AG04450 (cell line): ENCODE measurements around the gene LY9. TPM values are rescaled to one million over a fixed set of nuclear protein-coding genes. Genes with fewer than 3 reads are reported as not detected.

ENCODE experiments used
- CTCF ChIA-PET: fragments of 300-600, 350-600 bp; formaldehyde crosslinking; extraction: SDS; loops from one replicate; lab custom pipeline; 2022; ENCODE audit warnings: antibody characterized with exemption, inconsistent platforms; lab: Charles Lee
- POLR2A ChIA-PET: fragments of 350-600 bp; formaldehyde crosslinking; extraction: SDS; loops from one replicate; lab custom pipeline; 2021; ENCODE audit warnings: antibody characterized with exemption, inconsistent platforms; lab: Yijun Ruan, JAX
- DNase-seq: peaks from one replicate; pipeline ENCODE4 v3.0.0-alpha.2; 2011; ENCODE audit warnings: low read depth, low spot score
- H3K27ac ChIP-seq: one replicate; pipeline ENCODE4 v1.5.1; 2012; ENCODE audit warnings: low read depth, low read length, control low read depth
- H3K27me3 ChIP-seq: one replicate; pipeline ENCODE4 v1.6.0; 2012; ENCODE audit warnings: low read length; ENCODE audit not compliant: control insufficient read depth, insufficient read depth
- H3K4me3 ChIP-seq: 2 replicates; pipeline ENCODE4 v1.5.1; 2011; ENCODE audit warnings: mild to moderate bottlenecking, low read depth, low read length, control low read depth
- H3K9me3 ChIP-seq: 2 replicates; pipeline ENCODE4 v1.5.1; 2012; ENCODE audit warnings: low read length; ENCODE audit not compliant: control insufficient read depth, insufficient read depth
- polyA plus RNA-seq: library from polyadenylated mRNA; depleted of rRNA; stranded (reverse); fragments of >200 nt; gene quantifications from 2 replicates; pipeline ENCODE4 v1.2.3, GENCODE V29; 2011
- TF ChIP-seq, protein P1 (sequence below): IDR thresholded peaks from 2 replicates; pipeline ENCODE4 v1.5.1; 2011; ENCODE audit warnings: low read depth, low read length, control low read depth, inconsistent platforms

LY9 gene
- polyA plus RNA-seq, 1 experiment = not detected

DNA sequence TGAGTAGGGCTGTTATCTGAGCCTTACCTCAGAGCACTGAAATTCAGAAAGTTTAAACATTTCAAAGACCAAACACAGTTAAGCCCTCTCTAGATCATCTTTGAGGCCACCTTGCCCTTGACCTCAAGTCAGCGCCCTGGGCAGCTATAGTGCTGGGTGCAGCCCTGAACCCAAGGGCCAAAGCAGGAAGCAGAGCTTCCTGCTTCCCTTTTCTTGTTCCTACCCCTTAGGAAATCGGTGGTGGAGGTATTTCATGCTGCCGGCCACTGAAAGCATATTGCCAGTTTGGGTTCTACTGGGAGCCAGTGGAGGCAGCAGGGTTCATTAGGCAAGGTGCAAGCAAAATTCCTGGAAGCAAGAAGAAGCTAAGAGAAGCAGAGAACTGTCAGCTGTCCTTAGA is 40.6 kb downstream of the LY9 start:
- POLR2A ChIA-PET = no interaction called here

DNA sequence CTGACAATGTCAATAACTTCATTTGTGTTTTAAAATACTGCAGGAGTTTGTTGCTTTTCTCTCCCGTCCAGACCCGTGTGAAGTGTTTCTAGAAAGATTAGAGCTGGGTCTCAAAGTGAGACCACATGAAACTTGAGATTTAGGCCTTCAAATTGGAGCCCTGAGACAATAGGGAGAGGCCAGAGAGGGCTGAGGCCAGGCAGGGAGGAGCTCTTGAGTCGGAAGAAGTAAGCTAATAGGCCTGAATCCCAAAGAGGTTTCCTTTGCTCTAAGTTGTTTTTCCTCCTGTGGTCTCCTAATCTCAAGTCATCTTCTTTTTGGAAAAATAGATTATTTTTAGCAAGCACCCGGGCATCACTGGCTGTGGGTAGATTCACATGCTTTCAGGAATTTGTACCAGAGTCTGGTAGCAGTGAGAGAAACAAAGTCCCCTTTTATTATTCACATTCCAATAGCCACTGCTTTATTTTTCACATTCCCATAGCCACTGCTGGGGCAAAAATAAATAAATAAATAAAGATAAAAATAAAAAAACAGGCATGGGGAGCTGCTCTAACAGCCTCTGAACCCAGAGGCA is 41.1 kb downstream of the LY9 start:
- DNase-seq = no peak
- no peak overlapping the region for H3K4me3 ChIP-seq
- CTCF ChIA-PET = interaction anchor here (1.3 to 5.0 kb wide), 3 partner anchors 67 to 304 kb away, joined by 4 to 59 read pairs (median 6); partner anchors contain the start of gene ITLN2
- TF ChIP-seq, protein P1, sequence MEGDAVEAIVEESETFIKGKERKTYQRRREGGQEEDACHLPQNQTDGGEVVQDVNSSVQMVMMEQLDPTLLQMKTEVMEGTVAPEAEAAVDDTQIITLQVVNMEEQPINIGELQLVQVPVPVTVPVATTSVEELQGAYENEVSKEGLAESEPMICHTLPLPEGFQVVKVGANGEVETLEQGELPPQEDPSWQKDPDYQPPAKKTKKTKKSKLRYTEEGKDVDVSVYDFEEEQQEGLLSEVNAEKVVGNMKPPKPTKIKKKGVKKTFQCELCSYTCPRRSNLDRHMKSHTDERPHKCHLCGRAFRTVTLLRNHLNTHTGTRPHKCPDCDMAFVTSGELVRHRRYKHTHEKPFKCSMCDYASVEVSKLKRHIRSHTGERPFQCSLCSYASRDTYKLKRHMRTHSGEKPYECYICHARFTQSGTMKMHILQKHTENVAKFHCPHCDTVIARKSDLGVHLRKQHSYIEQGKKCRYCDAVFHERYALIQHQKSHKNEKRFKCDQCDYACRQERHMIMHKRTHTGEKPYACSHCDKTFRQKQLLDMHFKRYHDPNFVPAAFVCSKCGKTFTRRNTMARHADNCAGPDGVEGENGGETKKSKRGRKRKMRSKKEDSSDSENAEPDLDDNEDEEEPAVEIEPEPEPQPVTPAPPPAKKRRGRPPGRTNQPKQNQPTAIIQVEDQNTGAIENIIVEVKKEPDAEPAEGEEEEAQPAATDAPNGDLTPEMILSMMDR = no peak
- H3K27ac ChIP-seq = no peak overlapping the region
- no peaks in the 10 kb centered on the region for H3K9me3 ChIP-seq
- no peaks in the 10 kb centered on the region for H3K27me3 ChIP-seq
- POLR2A ChIA-PET = no interaction called here

More for the DNA sequence above, 40.6 kb downstream of the LY9 start:
- TF ChIP-seq, protein P1 = no peak
- Histone ChIP-seq H3K27me3 (no peaks in the 10 kb centered on the region), H3K4me3 (no peak overlapping the region), H3K27ac (no peak overlapping the region), H3K9me3 (no peaks in the 10 kb centered on the region)
- CTCF ChIA-PET = interaction anchor here (1.3 to 5.0 kb wide), 4 partner anchors 68 to 304 kb away, joined by 4 to 59 read pairs (median 6); partner anchors contain the start of gene ITLN2
- DNase-seq = no peak

DNA sequence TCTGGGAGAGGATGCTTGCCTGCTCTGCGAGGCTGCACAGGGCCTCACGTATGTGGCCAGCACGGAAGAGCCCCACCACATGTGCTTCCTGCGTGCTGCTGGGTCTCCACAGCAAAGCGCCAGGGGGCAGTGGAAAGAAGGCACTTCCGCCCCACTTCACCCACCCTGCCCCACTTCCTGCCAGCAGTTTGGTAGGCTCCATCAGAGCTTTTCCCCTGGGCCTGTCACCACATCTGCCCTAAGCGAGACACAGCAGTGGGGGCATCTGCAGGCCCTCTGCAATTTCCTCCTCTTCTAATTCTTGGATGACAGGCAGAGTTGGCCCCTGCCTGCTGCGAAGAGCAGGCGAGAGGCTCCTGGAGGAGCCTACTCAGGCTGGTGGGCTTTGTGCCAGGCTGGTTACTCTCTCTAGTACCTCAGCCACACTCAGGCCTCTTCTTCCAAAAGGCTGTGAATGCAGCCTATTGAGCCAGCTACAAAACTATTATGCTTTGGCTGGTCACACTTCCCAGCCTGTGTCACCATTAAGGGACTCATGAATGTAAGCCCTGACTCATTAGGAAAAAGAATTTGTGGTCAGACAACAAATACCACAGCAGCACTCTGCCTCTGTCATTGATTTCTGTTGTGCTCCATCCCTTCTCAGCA is 41.7 kb downstream of the LY9 start:
- CTCF ChIA-PET = interaction anchor here (1.3 to 5.0 kb wide), 2 partner anchors 115 to 303 kb away, joined by 4 to 59 read pairs; partner anchors contain the start of gene ITLN2
- Histone ChIP-seq H3K27ac (no peak overlapping the region), H3K4me3 (no peak overlapping the region), H3K9me3 (no peaks in the 10 kb centered on the region), H3K27me3 (no peaks in the 10 kb centered on the region)
- POLR2A ChIA-PET = no interaction called here
- no peak for DNase-seq
- TF ChIP-seq, protein P1 = no peak

DNA sequence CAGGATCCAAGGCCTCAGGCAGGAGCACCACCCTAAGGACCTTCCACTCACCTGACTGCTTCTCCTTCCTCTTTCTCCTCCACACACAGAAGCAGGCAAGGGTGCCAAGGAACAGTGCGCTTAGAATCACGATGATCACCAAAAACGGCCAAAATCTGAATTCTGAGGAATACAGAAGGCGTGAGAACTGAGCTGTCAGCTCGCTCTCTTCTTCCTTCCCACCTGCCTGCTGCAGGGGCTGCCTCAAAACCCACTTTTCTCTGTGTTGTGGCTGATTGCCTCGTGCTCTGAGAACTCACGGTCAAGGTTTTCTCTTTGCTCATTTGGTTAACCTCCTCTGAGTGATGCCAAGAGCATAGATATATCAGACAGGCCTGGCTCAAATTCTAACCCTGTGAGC is 42.9 kb downstream of the LY9 start:
- POLR2A ChIA-PET = no interaction called here
- CTCF ChIA-PET = no interaction called here
- no peak overlapping the region for H3K4me3 ChIP-seq
- no peak for DNase-seq
- no peaks in the 10 kb centered on the region for H3K27me3 ChIP-seq
- no peaks in the 10 kb centered on the region for H3K9me3 ChIP-seq
- TF ChIP-seq, protein P1 = no peak
- no peak overlapping the region for H3K27ac ChIP-seq

DNA sequence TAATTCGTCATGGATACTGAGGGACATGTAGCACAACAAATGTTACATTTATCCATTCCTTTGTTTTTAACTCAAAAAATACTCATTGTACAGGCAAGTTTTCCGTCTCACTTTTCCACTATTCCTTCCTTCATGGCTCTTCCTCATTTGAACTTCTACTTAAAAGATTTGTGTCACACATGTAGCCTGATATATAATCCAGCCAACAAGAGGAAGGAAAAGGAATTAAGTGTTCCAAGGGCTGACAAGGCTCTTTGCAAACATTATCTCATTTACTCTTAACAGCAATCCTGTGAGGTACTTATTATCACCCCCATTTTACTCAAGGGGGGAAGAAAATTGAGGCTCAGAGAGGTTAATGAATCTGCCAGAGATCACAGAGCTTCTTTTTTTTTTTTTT is 43.8 kb downstream of the LY9 start:
- no peak overlapping the region for H3K27ac ChIP-seq
- TF ChIP-seq, protein P1 = no peak
- no peak overlapping the region for H3K4me3 ChIP-seq
- no peak for DNase-seq
- no peaks in the 10 kb centered on the region; the same call in 1 of the 2 replicates for H3K9me3 ChIP-seq
- ChIA-PET POLR2A (no interaction called here), CTCF (no interaction called here)
- H3K27me3 ChIP-seq = no peaks in the 10 kb centered on the region
